SK-N-SH treated with all-trans-retinoic acid at 6 μM for 48 hours (cell line): ENCODE results near the gene SH3PXD2A.

Source experiments
- TOX ChIP-seq: fragments of 250-450 bp; sonication (Bioruptor Pico); IDR thresholded peaks from 2 replicates; pipeline ENCODE4 v1.8.0; 2021; ENCODE audit warnings: mild to moderate bottlenecking, moderate library complexity, borderline replicate concordance
- ZNF70 ChIP-seq: fragments of 450-650 bp; formaldehyde crosslinking; IDR thresholded peaks from 2 replicates; pipeline ENCODE4 v1.5.0; 2020; ENCODE audit warnings: mild to moderate bottlenecking, moderate library complexity

- TF ChIP-seq TOX (CRISPR knock-in tag) (no peak), ZNF70 (CRISPR knock-in tag) (no peak)
Observed at GRCh38 chr10:103555325-103555649, 300.1 kb downstream of the SH3PXD2A start.
